Hepatocyte (in vitro differentiated cells): ENCODE data around the gene AMPD3.

Experiments
- CTCF ChIP-seq: fragments of 200-600 bp; sonication (generic); IDR thresholded peaks from 2 replicates; pipeline ENCODE4 v1.5.1; 2016; ENCODE audit warnings: antibody characterized with exemption, mild to moderate bottlenecking; ENCODE audit not compliant: poor library complexity
- EZH2 ChIP-seq: fragments of 200-600 bp; sonication (generic); IDR thresholded peaks from 2 replicates; pipeline ENCODE4 v1.6.1; 2016; ENCODE audit warnings: antibody characterized with exemption, mild to moderate bottlenecking, borderline replicate concordance

GRCh38 chr11:10481560-10482349 lies 26.7 kb downstream of the AMPD3 start:
- TF ChIP-seq CTCF = no peak
- no peak for TF ChIP-seq EZH2
